ENCODE results near the gene GLRX5. TPM values are rescaled to one million over a fixed set of nuclear protein-coding genes. Genes with fewer than 3 reads are reported as not detected.

Gene GLRX5
- total RNA-seq, 5 donors from 2014 or later (not counting 1 experiment from before 2014, with no cell fraction given) = 15.4 to 24.2 (median 16.0) TPM

GRCh38 chr14:95535226-95536021 is 574 bp downstream of the GLRX5 start:
- H3K36me3 Mint-ChIP-seq = peaks cover 7% of the 10 kb centered on the region
- ChIA-PET CTCF (interaction anchor here (0.6 to 1.1 kb wide), 2 partner anchors 17 to 19 kb away, joined by 3 to 6 read pairs; partner anchors contain the start of gene SYNE3 (in 1 of the 2)), POLR2A (no interaction called here)
- peak overlapping the region; percentile 61 to 92 for H3K4me3 ChIP-seq (ENCODE audit: control insufficient read depth in 1 of 2, extremely low read depth in 1 of 2, low read length in 1 of 2)
- no peaks in the 10 kb centered on the region for H3K9me3 ChIP-seq
- H3K27ac ChIP-seq (ENCODE audit: low read length) = no peak overlapping the region
- peak overlapping the region; percentile 92 to 95 (median 95) for H3K4me3 Mint-ChIP-seq
- H3K4me1 Mint-ChIP-seq = peaks cover 74 to 78% (median 78%) of the 10 kb centered on the region in 3 donors
- H3K4me1 ChIP-seq (ENCODE audit: control insufficient read depth in 1 of 2, extremely low read depth in 1 of 2, insufficient read depth in 2 of 2, low read length in 2 of 2) = peaks cover 29 to 32% of the 10 kb centered on the region in 2 experiments
- no peak for ATAC-seq (replicated peaks in 1 of 4)
- no peaks in the 10 kb centered on the region for H3K9me3 Mint-ChIP-seq
- no peaks in the 10 kb centered on the region for H3K27me3 Mint-ChIP-seq
- H3K27ac Mint-ChIP-seq = peak overlapping the region; percentile 79 to 89
- DNase-seq = peak in 1 of 35 experiments; percentile 23
- H3K36me3 ChIP-seq (ENCODE audit: control insufficient read depth in 2 of 2, extremely low read depth in 1 of 2, insufficient read depth in 1 of 2, low read length in 1 of 2) = peaks cover 0 to 8% of the 10 kb centered on the region in 2 donors
- no peaks in the 10 kb centered on the region for H3K27me3 ChIP-seq (replicated peaks in 1 of 2; ENCODE audit: control insufficient read depth in 2 of 2, extremely low read depth in 1 of 2, insufficient read depth in 2 of 2, low read length in 1 of 2)
- WGBS (ENCODE audit: insufficient coverage) = 2% methylated on average over 52 of the region's 52 CpGs

GRCh38 chr14:95536036-95536593 is 1.3 kb downstream of the GLRX5 start:
- WGBS (ENCODE audit: insufficient coverage) = 56% methylated on average over 3 of the region's 4 CpGs
- Mint-ChIP-seq H3K36me3 (peaks cover 7% of the 10 kb centered on the region), H3K27me3 (no peaks in the 10 kb centered on the region), H3K4me3 (peak overlapping the region; percentile 92 to 95 (median 95)), H3K4me1 (peaks cover 74 to 79% (median 78%) of the 10 kb centered on the region in 3 donors), H3K9me3 (no peaks in the 10 kb centered on the region), H3K27ac (peak overlapping the region in 1 of 2 donors; percentile 79)
- Histone ChIP-seq H3K4me1 (ENCODE audit: control insufficient read depth in 1 of 2, extremely low read depth in 1 of 2, insufficient read depth in 2 of 2, low read length in 2 of 2) (peaks cover 29 to 32% of the 10 kb centered on the region in 2 experiments), H3K27ac (ENCODE audit: low read length) (no peak overlapping the region), H3K27me3 (replicated peaks in 1 of 2; ENCODE audit: control insufficient read depth in 2 of 2, extremely low read depth in 1 of 2, insufficient read depth in 2 of 2, low read length in 1 of 2) (no peaks in the 10 kb centered on the region), H3K9me3 (no peaks in the 10 kb centered on the region), H3K4me3 (ENCODE audit: control insufficient read depth in 1 of 2, extremely low read depth in 1 of 2, low read length in 1 of 2) (peak overlapping the region; percentile 61 to 92), H3K36me3 (ENCODE audit: control insufficient read depth in 2 of 2, extremely low read depth in 1 of 2, insufficient read depth in 1 of 2, low read length in 1 of 2) (peaks cover 0 to 2% of the 10 kb centered on the region in 2 donors)
- ChIA-PET CTCF (interaction anchor here (0.5 to 0.6 kb wide), 3 partner anchors 20 to 109 kb away, joined by 3 to 6 read pairs (median 3); partner anchors contain the start of gene SYNE3 (in 1 of the 2)), POLR2A (interaction anchor here in 1 of 2 donors (0.6 kb wide), 1 partner anchor 73 kb away, joined by 3 read pairs; no protein-coding TSS in a partner anchor)
- ATAC-seq (replicated peaks in 1 of 4) = no peak
- DNase-seq = no peak

GRCh38 chr14:95536671-95537070 is 1.8 kb downstream of the GLRX5 start:
- peaks cover 71 to 78% (median 76%) of the 10 kb centered on the region in 3 donors for H3K4me1 Mint-ChIP-seq
- ChIA-PET POLR2A (interaction anchor here in 1 of 2 donors (0.6 kb wide), 1 partner anchor 74 kb away, joined by 3 read pairs; no protein-coding TSS in a partner anchor), CTCF (interaction anchor here in 1 of 2 donors (0.5 to 1.0 kb wide), 3 partner anchors 13 to 110 kb away, joined by 3 to 4 read pairs (median 3); no protein-coding TSS in a partner anchor)
- H3K4me3 Mint-ChIP-seq = peak overlapping the region; percentile 92 to 95 (median 95)
- Histone ChIP-seq H3K9me3 (no peaks in the 10 kb centered on the region), H3K27ac (ENCODE audit: low read length) (no peak overlapping the region), H3K27me3 (replicated peaks in 1 of 2; ENCODE audit: control insufficient read depth in 2 of 2, extremely low read depth in 1 of 2, insufficient read depth in 2 of 2, low read length in 1 of 2) (no peaks in the 10 kb centered on the region), H3K36me3 (ENCODE audit: control insufficient read depth in 2 of 2, extremely low read depth in 1 of 2, insufficient read depth in 1 of 2, low read length in 1 of 2) (peaks cover 0 to 2% of the 10 kb centered on the region in 2 donors), H3K4me3 (ENCODE audit: control insufficient read depth in 1 of 2, extremely low read depth in 1 of 2, low read length in 1 of 2) (no peak overlapping the region), H3K4me1 (ENCODE audit: control insufficient read depth in 1 of 2, extremely low read depth in 1 of 2, insufficient read depth in 2 of 2, low read length in 2 of 2) (peaks cover 29 to 32% of the 10 kb centered on the region in 2 experiments)
- 25% methylated on average over 1 of the region's 5 CpGs for WGBS (ENCODE audit: insufficient coverage)
- no peaks in the 10 kb centered on the region for H3K9me3 Mint-ChIP-seq
- H3K36me3 Mint-ChIP-seq = peaks cover 7% of the 10 kb centered on the region
- H3K27me3 Mint-ChIP-seq = no peaks in the 10 kb centered on the region
- H3K27ac Mint-ChIP-seq = no peak overlapping the region
- ATAC-seq (replicated peaks in 1 of 4) = no peak
- DNase-seq = no peak

GRCh38 chr14:95537298-95538089 is 2.6 kb downstream of the GLRX5 start:
- DNase-seq (no peak), ATAC-seq (replicated peaks in 1 of 4) (no peak)
- H3K4me3 Mint-ChIP-seq = peak overlapping the region; percentile 18 to 92 (median 44)
- Histone ChIP-seq H3K9me3 (no peaks in the 10 kb centered on the region), H3K4me3 (ENCODE audit: control insufficient read depth in 1 of 2, extremely low read depth in 1 of 2, low read length in 1 of 2) (no peak overlapping the region), H3K4me1 (ENCODE audit: control insufficient read depth in 1 of 2, extremely low read depth in 1 of 2, insufficient read depth in 2 of 2, low read length in 2 of 2) (peaks cover 23 to 29% of the 10 kb centered on the region in 2 experiments), H3K27me3 (replicated peaks in 1 of 2; ENCODE audit: control insufficient read depth in 2 of 2, extremely low read depth in 1 of 2, insufficient read depth in 2 of 2, low read length in 1 of 2) (no peaks in the 10 kb centered on the region), H3K27ac (ENCODE audit: low read length) (no peak overlapping the region), H3K36me3 (ENCODE audit: control insufficient read depth in 2 of 2, extremely low read depth in 1 of 2, insufficient read depth in 1 of 2, low read length in 1 of 2) (peaks cover 0 to 2% of the 10 kb centered on the region in 2 donors)
- CTCF ChIA-PET = interaction anchor here (0.7 to 1.0 kb wide), 2 partner anchors 10 to 14 kb away, joined by 4 to 8 read pairs; no protein-coding TSS in a partner anchor
- H3K27ac Mint-ChIP-seq = no peak overlapping the region
- peaks cover 67 to 75% (median 73%) of the 10 kb centered on the region in 3 donors for H3K4me1 Mint-ChIP-seq
- no peaks in the 10 kb centered on the region for H3K9me3 Mint-ChIP-seq
- POLR2A ChIA-PET = no interaction called here
- no peaks in the 10 kb centered on the region for H3K27me3 Mint-ChIP-seq
- H3K36me3 Mint-ChIP-seq = peaks cover 2% of the 10 kb centered on the region
- 96% methylated on average over 5 of the region's 9 CpGs for WGBS (ENCODE audit: insufficient coverage)

GRCh38 chr14:95538801-95539509 is 4.1 kb downstream of the GLRX5 start:
- ChIA-PET CTCF (interaction anchor here in 1 of 2 donors (0.6 kb wide), 1 partner anchor 108 kb away, joined by 3 read pairs; no protein-coding TSS in a partner anchor), POLR2A (no interaction called here)
- Mint-ChIP-seq H3K4me3 (no peak overlapping the region), H3K4me1 (peaks cover 53 to 60% (median 59%) of the 10 kb centered on the region in 3 donors), H3K27ac (no peak overlapping the region), H3K9me3 (no peaks in the 10 kb centered on the region), H3K36me3 (no peaks in the 10 kb centered on the region), H3K27me3 (no peaks in the 10 kb centered on the region)
- ATAC-seq (replicated peaks in 1 of 4) (no peak), DNase-seq (no peak)
- no peak overlapping the region for H3K27ac ChIP-seq (ENCODE audit: low read length)
- H3K9me3 ChIP-seq = no peaks in the 10 kb centered on the region
- H3K4me1 ChIP-seq (ENCODE audit: control insufficient read depth in 1 of 2, extremely low read depth in 1 of 2, insufficient read depth in 2 of 2, low read length in 2 of 2) = peaks cover 10 to 21% of the 10 kb centered on the region in 2 experiments
- H3K4me3 ChIP-seq (ENCODE audit: control insufficient read depth in 1 of 2, extremely low read depth in 1 of 2, low read length in 1 of 2) = no peak overlapping the region
- peaks cover 0 to 1% of the 10 kb centered on the region in 2 donors for H3K36me3 ChIP-seq (ENCODE audit: control insufficient read depth in 2 of 2, extremely low read depth in 1 of 2, insufficient read depth in 1 of 2, low read length in 1 of 2)
- WGBS (ENCODE audit: insufficient coverage) = 100% methylated on average over 2 of the region's 14 CpGs
- no peaks in the 10 kb centered on the region for H3K27me3 ChIP-seq (replicated peaks in 1 of 2; ENCODE audit: control insufficient read depth in 2 of 2, extremely low read depth in 1 of 2, insufficient read depth in 2 of 2, low read length in 1 of 2)
